GM19328 (cell line): Measurements from ENCODE around the gene CCDC15.

Experiments
- ATAC-seq: cut with Tn5 transposase; IDR thresholded peaks from one replicate; pipeline ENCODE4 v1.9.1; 2021; ENCODE audit warnings: mild to moderate bottlenecking, moderate library complexity; ENCODE audit not compliant: unreplicated experiment

The CCDC15 gene

DNA sequence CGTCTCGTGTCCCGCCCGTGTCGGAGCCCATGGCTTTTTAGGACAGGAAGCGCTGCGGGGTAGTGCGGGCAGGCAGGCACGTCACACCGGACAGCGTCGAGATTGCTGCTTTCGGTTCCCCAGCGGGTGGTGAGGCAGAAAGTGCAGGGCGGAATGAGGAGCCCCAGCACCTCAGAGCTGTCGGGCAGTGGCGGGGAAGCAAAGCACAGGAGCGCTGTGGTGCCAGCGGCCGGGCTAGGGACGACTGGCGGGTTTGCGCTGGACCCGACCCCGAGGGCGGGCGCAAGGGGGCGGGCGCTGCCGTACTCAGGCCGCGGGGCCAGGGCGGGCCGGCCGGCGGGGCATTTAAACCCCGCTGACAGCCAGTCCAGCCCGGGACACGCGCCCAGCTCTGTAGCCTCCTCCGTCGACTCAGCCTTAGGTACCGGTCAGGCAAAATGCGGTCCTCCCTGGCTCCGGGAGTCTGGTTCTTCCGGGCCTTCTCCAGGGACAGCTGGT is 109.0 kb downstream of the CCDC15 start, which contains the start of gene SLC37A2:
TSS of gene SLC37A2 (plus strand) at position 375 of the 498 bp plus-strand sequence. CDS start at position 438, 63 bp downstream.
- peak; percentile 95 for ATAC-seq

GRCh38 chr11:125063429-125064043 is 109.5 kb downstream of the CCDC15 start:
- ATAC-seq, result peak; percentile 14

GRCh38 chr11:125064070-125064469 is 110.1 kb downstream of the CCDC15 start:
- no peak for ATAC-seq

- no peak for ATAC-seq
Observed at GRCh38 chr11:125068368-125068767, 114.4 kb downstream of the CCDC15 start.

DNA sequence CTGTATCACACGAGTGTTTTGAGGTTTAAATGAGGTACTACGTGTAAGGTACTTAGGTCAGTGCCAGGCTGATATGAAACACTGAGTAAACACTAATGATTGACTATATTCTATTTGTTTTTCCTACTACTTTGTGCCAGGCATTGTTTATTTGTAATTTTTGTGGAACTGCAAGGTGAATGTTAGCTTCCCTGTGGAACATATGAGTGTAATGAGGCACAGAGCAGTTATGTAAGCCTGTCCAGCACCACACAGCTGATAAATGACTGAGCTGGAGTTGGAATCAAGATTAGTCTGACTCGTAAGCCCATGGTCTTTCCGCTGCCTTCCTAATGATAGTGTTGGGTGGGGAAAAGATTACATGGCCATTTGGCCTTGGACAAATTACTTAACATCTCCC is 115.0 kb downstream of the CCDC15 start:
- no peak for ATAC-seq

GRCh38 chr11:125069796-125070195 is 115.8 kb downstream of the CCDC15 start:
- ATAC-seq, result no peak

- ATAC-seq, result peak; percentile 61
Observed at GRCh38 chr11:125070699-125071254, 116.8 kb downstream of the CCDC15 start.

DNA sequence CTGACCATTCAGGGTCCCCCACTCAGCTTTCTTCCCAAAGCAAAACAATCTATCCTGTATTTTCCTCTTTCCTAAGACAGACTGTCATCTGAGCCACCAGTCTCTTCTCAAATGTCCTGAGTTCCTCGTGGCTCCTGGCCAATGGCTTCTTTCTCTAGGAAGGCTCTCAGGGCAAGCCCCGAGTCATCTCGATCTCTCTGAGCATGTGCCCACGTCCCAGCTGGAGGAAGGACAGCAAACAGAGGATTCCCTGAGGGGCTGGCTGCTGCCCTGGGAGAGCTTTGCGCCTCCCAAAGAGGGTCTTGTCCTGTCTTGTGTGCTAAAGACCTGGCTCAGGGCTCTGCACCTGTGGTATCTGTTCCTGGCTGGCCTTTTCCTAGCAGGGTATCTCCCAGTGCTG is 117.4 kb downstream of the CCDC15 start:
- no peak for ATAC-seq

DNA sequence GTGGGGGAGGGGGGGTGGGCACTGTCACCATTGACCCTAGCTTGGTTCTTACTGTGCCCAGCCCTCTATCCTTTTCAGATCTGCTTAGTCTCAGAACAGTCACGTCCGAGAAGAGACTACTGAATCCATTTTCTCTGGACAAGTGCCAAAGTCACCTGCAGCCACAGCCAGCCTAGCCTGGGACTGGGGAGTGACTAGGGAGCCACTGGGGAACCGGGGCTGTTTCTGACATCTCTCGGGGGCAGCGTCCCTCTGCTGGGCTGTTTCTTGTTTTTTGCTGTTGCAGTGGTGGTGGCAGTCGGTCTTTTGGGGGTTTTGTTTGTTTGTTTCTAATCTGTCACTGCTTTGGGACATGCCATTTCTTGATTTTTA is 117.8 kb downstream of the CCDC15 start:
- ATAC-seq, result no peak

GRCh38 chr11:125072218-125072960 is 118.4 kb downstream of the CCDC15 start:
- ATAC-seq, result peak; percentile 89

- ATAC-seq, result no peak
Observed at GRCh38 chr11:125072961-125073590, 119.1 kb downstream of the CCDC15 start.

- ATAC-seq, result no peak
Observed at GRCh38 chr11:125073616-125074483, 119.8 kb downstream of the CCDC15 start.

DNA sequence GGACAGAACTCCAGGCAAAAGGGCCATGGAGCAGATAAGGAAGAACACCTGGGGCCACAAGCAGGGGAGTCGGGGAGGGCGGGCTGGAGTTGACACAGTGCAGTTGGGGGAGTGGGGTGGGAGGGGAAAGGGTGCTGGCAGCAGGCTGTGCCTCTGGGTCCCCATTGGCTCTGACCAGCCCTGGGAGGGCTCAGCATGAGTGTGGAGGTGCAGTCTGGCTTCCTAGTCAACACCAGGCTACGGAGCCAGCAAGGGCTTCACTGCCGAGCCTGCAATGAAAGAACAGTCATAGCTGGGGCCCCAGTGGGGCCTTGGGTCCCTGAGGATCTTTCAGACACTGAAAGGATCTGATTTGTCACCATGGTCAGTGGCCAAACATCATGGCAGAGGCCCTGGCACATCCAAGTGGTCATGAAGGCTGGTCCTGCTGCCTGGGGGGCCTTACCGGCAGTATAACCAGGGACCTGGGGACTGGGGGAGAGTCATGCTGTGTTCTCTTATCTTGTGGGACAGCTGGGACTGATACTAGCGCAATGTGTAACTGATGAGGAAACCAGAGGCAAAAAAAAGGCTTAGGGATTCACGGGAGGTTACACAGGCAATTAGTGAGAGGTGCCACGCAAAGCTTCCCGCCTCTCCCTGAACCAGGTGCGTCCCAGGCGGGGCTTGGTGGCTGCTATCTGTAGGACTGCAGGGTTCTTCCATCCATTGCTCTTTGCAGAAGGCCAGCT is 120.7 kb downstream of the CCDC15 start:
- ATAC-seq, result no peak

GRCh38 chr11:125075242-125075625 is 121.2 kb downstream of the CCDC15 start:
- no peak for ATAC-seq

GRCh38 chr11:125075900-125076317 is 121.9 kb downstream of the CCDC15 start:
- no peak for ATAC-seq

DNA sequence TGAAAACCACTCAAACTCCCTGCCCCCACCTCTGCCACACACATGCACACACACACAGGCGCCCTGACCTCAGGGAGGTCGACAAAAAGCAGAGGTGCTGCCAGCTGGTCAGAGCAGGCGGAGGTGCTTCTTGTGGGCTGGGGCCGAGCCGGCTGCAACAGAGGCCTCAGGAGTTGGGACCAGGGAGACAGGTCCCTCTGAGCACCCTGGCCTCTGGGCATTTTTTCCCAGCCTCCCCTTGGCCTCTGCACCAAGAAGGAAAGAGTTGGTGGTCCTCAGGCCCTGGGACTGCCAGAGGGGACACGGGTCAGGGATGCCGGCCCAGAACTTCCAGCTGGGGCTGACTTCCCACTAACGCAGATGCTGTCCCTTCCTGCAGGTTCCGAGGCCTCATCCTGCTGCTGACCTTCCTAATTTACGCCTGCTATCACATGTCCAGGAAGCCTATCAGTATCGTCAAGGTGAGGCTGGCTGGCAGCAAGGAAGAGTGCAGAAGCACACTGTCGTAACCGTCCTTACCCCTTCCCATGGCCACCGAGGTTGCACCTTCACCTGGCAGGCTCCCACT is 122.5 kb downstream of the CCDC15 start:
- no peak for ATAC-seq

- ATAC-seq, result no peak
Observed at GRCh38 chr11:125078016-125078415, 124.0 kb downstream of the CCDC15 start.

DNA sequence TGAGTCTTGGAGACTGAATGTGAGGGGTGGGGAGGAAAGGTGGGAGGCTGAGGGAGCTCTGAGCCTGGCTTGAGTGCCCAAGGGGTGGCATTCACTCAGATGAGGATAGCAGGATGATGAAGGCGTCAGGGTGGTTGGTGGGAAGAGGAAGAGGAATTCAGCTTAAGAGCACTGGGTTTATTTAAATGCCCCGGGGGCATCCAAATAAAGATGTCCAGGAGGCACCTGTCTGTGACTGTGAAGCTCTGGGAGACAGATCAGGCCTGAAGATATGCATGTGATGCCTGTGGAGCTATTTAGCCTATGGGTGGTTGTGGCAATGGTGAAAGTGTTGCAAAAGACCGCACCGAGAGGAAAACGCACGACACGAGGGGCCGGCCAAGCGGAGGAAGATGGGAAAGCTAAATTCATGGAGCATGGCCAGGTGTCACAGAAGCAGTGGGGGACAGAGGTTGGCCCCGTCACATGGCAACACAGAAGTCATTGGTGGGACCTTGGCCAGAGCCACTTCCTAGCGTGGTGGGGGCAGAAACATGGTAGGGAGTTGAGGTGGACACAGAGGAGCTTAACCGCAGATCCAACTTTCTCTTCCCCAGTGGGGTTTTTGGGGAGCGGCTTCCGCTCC is 124.6 kb downstream of the CCDC15 start:
- no peak for ATAC-seq
